GM19468 (cell line): ENCODE results near the gene KIAA0825.

ENCODE experiments used
- ATAC-seq: cut with Tn5 transposase; IDR thresholded peaks from one replicate; pipeline ENCODE4 v1.9.1; 2021; ENCODE audit warnings: mild to moderate bottlenecking, moderate library complexity, moderate number of reproducible peaks; ENCODE audit not compliant: unreplicated experiment; ENCODE audit errors: extremely low read depth

KIAA0825 gene

GRCh38 chr5:94267350-94267899, 351.0 kb downstream of the KIAA0825 start:
- no peak for ATAC-seq

GRCh38 chr5:94266170-94266569, 352.2 kb downstream of the KIAA0825 start:
- no peak for ATAC-seq

- no peak for ATAC-seq
These were observed 355.3 kb downstream of the KIAA0825 start for GRCh38 chr5:94263068-94263467.

GRCh38 chr5:94260096-94260495, 358.3 kb downstream of the KIAA0825 start:
- ATAC-seq = no peak

GRCh38 chr5:94254214-94254613, 364.2 kb downstream of the KIAA0825 start:
- ATAC-seq = no peak

GRCh38 chr5:94250985-94251384, 367.4 kb downstream of the KIAA0825 start:
- no peak for ATAC-seq

- no peak for ATAC-seq
These were observed 369.0 kb downstream of the KIAA0825 start for GRCh38 chr5:94249430-94249829.

- no peak for ATAC-seq
These were observed 370.1 kb downstream of the KIAA0825 start for GRCh38 chr5:94248175-94248875.

GRCh38 chr5:94245608-94246007, 372.8 kb downstream of the KIAA0825 start:
- no peak for ATAC-seq

GRCh38 chr5:94244921-94245320, 373.5 kb downstream of the KIAA0825 start:
- no peak for ATAC-seq

- no peak for ATAC-seq
These were observed 374.8 kb downstream of the KIAA0825 start for GRCh38 chr5:94243612-94244011.

GRCh38 chr5:94240993-94241651, 377.3 kb downstream of the KIAA0825 start:
- ATAC-seq = no peak

- ATAC-seq = no peak
These were observed 377.8 kb downstream of the KIAA0825 start for GRCh38 chr5:94240596-94240992.

- ATAC-seq = no peak
These were observed 378.3 kb downstream of the KIAA0825 start for GRCh38 chr5:94240134-94240533.

GRCh38 chr5:94239266-94239665, 379.1 kb downstream of the KIAA0825 start:
- no peak for ATAC-seq

- ATAC-seq = no peak
These were observed 383.4 kb downstream of the KIAA0825 start for GRCh38 chr5:94234987-94235386.

- no peak for ATAC-seq
These were observed 389.6 kb downstream of the KIAA0825 start for GRCh38 chr5:94228791-94229190.

GRCh38 chr5:94223235-94223634, 395.2 kb downstream of the KIAA0825 start:
- no peak for ATAC-seq

- ATAC-seq = no peak
These were observed 400.0 kb downstream of the KIAA0825 start for GRCh38 chr5:94218374-94218773.

GRCh38 chr5:94217745-94218144, 400.7 kb downstream of the KIAA0825 start:
- no peak for ATAC-seq

- ATAC-seq = no peak
These were observed 401.2 kb downstream of the KIAA0825 start for GRCh38 chr5:94217216-94217615.

GRCh38 chr5:94212476-94212875, 405.9 kb downstream of the KIAA0825 start:
- ATAC-seq = no peak
